AG09319 (cell line): Measurements from ENCODE around the gene SREBF1.

Experiments
- DNase-seq: peaks from one replicate; pipeline ENCODE4 v3.0.0-alpha.2; 2010; ENCODE audit warnings: low read depth; ENCODE audit errors: extremely low read depth
- TF ChIP-seq, protein P1 (sequence below): IDR thresholded peaks from 2 replicates; pipeline ENCODE4 v1.5.1; 2011; ENCODE audit warnings: low read depth, mild to moderate bottlenecking, inconsistent platforms, low read length, moderate library complexity

SREBF1 gene

DNA sequence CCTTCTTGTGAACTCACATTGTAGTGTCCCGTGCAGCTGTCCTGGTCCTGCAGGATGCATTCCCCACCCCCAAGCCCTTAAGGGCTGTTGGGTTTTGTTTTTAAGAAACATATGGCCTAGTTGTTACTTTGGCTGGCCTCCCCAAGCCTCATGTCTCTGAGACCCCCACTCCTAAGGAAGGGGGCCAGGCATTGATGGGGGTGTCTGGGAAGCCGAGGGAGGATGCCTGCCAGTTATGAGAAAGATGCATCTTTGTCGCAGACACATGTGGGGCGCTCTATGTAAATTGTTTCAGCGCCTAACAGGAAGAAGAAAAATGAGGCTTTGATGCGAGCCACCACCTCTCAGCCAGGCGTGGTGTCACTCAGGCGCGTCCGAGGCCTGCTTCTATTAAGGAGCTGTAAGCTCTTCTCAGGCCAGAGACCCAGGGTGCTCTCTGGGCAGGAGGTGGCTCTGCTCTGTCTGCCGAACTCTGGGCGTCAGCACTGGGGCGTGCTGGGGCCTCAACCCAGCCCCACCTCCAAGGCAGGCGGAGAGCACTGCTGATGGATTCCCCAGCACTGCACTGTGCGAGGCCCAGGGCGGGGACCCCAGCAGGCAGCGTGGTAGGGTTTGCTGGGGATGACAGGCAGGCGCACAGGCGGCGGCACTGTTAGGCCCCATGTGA lies 70.6 kb downstream of the SREBF1 start:
- TF ChIP-seq, protein P1, sequence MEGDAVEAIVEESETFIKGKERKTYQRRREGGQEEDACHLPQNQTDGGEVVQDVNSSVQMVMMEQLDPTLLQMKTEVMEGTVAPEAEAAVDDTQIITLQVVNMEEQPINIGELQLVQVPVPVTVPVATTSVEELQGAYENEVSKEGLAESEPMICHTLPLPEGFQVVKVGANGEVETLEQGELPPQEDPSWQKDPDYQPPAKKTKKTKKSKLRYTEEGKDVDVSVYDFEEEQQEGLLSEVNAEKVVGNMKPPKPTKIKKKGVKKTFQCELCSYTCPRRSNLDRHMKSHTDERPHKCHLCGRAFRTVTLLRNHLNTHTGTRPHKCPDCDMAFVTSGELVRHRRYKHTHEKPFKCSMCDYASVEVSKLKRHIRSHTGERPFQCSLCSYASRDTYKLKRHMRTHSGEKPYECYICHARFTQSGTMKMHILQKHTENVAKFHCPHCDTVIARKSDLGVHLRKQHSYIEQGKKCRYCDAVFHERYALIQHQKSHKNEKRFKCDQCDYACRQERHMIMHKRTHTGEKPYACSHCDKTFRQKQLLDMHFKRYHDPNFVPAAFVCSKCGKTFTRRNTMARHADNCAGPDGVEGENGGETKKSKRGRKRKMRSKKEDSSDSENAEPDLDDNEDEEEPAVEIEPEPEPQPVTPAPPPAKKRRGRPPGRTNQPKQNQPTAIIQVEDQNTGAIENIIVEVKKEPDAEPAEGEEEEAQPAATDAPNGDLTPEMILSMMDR, result no peak
- DNase-seq, result no peak

DNA sequence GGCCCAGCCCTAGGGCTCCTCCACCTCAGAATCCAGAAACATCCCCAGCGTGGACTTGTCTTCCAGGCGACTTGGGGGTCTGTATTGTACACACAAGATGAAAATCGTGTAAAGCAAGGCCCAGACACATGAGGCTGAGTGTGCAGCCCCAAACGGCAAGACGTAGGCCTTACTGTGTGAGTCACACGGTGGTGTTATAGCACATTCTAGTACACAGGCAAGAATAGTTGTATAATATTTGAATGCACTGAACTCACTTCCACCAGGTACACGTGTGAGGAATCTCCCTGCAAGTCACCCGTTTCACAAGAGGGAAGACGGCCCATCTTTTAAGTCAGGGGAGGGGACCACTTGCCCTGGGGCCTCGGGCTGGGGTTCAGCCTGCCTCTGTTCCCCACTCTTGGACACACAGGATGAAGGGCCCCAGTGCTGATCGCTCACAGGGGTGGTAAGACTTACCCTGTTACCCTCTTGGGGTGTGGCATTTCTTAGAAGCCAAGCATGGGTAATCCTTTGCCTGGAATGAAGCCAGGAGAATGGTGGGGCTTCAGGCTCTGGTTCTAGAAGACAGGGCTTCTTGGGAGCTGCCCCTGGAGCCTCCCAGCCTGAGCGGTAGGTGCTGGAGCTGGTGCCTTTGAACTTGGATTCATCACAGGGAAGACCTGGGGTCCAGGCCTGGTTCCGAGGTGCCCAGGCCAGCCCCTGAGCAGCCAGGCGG lies 71.3 kb downstream of the SREBF1 start:
- TF ChIP-seq, protein P1, result no peak
- DNase-seq, result no peak

DNA sequence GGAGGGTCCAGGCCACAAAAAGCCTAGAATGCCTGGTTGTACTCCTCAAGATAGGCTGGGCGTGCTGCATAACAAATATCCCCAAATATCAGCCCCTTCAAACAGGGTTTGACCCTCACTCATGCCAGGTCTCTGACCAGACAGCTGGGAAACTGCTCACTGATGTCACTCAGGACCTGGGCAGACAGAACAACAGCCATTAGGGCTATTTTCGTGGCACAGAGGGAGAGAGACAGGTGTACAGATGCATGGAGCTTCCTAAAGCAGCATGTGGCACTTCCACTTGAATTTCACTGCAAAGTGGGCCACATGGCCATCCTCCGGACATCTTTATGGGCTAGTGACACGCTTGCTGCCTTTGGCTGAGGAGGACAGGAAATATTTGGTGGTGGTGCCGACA lies 73.1 kb downstream of the SREBF1 start:
- DNase-seq, result no peak
- TF ChIP-seq, protein P1, result no peak

DNA sequence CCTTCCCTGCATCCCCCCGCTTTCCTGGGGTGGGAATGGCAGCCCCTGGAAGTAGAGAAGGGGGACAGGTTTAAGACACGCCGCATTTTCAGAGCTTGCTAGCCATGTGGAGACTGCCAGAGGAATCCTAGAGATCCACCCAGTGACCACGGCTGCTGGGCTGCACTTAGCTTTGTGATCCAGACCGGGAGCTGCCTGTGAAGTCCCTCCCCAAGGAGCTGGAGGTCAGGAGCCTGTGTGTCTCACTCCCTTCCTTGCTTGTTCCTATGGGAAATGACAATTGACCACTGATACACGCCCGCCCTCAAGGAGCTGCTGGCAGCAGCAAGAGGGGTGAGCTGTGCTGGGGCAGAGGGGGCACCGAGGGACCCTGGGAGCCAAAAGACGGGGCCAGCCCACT lies 73.7 kb downstream of the SREBF1 start:
- no peak for DNase-seq
- TF ChIP-seq, protein P1, result no peak

DNA sequence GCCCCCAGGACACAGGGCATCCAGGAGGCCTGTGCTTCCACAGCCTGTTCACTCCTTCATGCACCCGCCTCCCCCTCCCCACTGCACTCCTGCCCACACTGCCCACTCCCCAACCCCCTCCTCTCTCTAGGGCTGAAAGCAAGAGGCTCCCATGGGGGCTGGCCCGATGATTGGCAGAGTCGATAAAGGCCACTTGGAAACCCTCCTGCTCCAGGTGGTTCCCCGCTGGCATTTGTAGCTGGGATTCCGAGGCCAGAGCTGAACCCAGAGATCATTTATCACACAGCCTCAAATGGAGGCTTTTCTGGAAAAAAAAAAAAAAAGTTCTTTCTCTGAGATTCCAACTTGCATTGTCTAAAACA lies 74.1 kb downstream of the SREBF1 start:
- DNase-seq, result no peak
- TF ChIP-seq, protein P1, result no peak
